GM19397 (cell line): Measurements from ENCODE around the gene DTX3L.
"Not testable (repeated sequence)": the region's sequence is repeated elsewhere in the genome, so short reads cannot be mapped to it uniquely, and the experiment has no call there.

ENCODE experiments used
- ATAC-seq: cut with Tn5 transposase; IDR thresholded peaks from one replicate; pipeline ENCODE4 v1.9.1; 2021; ENCODE audit warnings: mild to moderate bottlenecking, moderate library complexity; ENCODE audit not compliant: unreplicated experiment

DTX3L gene

DNA sequence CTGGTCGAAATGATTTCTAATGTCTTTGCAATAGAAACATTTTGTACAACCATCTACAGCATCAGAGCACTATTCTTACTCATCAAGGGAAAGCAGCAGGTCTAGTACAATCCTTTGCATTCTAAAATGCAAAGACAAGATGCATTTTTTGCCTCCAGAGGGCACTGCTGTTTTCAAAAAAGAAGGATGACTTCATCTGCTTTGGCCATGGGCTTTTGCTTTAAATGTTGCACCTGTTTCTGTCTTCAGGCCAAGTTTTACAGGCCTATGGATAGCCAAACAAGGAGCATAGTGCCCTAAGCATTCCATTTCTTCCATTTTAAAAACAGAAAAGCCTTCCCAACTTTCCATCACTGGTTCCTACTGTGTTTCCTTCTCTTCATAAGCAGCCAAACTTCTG lies 3.5 kb upstream of the DTX3L start:
- ATAC-seq = no peak

DNA sequence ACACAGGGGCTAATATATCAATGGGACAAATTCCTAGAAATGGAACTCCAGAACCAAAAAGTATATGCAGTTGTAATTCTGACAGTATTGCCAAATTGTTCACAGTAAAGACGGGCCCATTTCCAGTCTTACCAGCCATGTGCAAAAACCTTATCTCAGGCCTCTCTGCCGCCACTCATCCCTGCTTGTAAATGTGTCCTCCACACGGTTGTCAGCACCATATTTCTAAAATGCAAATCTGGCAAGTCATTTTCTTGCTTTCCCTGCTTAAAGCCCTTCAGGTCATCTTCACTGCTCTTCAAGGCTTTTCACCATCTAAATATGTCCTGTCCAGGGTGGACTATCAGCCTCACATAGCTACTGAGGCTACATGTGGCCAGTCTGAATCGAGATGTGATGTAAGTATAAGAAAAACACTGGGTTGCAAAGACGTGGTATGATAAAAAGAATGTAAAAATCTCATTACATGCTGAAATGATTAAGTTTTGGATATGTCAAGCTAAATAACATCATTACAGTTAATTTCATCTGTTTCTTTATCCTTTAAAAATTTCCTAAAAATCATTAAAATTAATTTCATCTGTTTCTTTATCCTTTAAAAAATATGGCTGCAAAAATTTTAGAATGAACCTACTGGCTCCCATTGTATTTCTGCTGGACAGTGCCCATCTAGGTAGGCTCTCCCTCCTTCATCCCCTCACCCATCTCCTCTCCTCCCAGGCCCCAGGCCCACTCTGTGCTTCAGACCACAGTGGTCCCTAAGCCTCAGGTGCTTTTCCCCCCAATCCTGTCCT lies 1.0 kb upstream of the DTX3L start:
- ATAC-seq = no peak

DNA sequence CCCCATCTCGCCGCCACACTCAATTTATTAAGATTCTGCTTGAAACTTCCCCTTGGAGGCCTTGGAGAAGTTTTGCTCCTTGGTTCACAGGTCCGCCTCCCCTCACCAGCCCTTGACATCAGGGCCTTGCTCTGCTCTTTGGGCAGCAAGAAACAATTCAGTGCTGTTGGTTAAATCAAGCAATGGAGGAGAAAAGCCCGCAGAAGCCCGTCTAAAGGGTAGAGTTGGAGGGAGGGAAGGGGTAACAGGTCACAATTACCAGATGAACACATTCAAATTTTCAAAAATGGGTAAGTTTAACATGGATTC lies 467 bp upstream of the DTX3L start:
- ATAC-seq = peak; percentile 20

DNA sequence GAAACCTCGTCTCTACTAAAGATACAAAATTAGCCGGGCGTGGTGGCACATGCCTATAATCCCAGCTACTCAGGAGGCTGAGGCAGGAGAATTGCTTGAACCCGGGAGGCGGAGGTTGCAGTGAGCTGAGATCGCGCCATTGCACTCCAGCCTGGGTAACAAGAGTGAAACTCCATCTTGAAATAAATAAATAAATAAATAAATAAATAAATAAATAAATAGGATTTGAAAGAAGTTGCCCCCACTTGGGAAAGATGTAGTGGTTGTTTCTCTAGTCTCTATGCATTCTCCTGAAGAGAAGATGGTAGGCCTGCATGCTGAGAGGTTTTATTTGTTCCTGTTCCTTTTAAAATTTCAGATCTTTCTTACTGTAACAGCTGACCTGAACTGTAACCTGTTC lies 4.0 kb downstream of the DTX3L start:
- ATAC-seq = not testable (repeated sequence)

DNA sequence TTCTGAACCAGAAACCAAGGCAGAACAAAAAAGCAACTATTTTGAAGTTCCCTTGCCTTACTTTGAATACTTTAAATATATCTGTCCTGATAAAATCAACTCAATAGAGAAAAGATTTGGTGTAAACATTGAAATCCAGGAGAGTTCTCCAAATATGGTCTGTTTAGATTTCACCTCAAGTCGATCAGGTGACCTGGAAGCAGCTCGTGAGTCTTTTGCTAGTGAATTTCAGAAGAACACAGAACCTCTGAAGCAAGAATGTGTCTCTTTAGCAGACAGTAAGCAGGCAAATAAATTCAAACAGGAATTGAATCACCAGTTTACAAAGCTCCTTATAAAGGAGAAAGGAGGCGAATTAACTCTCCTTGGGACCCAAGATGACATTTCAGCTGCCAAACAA lies 4.6 kb downstream of the DTX3L start:
- no peak for ATAC-seq

DNA sequence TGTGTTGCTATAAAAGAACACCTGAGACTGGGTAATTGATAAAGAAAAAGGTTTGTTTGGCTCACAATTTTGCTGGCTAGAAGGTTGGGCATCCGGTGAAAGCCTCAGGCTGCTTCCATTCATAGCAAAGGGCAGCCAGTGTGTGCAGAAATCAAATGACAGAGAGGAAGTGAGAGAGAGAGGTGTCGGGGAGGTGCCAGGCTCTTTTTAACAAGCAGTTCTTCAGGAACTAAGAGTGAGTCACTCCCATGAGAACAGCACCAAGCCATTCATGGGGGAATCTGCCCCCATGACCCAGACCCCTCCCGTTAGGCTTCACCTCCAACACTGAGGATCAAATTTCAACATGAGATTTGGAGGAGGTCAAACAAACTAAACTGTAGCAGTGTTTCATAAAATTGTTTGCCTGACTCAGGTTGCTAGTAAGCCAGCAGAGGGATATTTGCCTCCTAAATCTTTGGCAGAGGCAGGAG lies 8.8 kb downstream of the DTX3L start:
- ATAC-seq = no peak

DNA sequence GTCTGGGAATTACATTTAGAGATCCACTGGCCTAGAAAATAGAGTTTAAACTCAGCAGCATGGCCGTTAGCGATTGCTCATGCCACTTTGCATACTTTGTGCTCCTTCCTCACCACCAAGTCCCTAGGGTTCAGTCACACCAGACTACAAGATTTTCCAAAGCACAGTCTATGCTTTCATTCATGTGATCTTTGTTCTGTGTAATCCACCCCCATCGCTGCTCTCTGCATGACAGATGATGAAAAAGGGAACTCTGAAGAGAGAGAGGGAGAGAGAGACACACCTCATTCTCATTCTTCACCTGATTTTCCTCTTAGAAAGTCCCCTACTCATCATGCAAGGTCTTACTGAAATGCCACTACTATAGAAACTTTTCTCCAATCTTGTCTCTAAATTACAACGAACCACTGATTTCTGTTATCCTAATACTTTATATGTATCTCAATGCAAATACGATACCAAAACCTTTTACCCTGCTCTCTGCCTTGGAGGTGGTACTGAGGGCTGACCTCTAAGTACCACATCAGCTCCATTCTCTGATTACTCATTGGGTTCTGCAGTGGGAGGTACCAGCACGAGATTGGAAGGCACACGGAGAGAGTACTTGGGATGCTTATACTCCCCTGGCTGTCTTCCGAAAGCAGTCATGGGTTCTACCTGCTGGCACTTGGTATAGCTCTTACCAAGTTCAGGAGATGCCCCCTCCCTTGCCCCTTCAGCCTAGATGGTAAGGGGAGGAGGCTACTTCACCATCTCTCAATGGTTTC lies 12.2 kb downstream of the DTX3L start:
- peak; percentile 85 for ATAC-seq

DNA sequence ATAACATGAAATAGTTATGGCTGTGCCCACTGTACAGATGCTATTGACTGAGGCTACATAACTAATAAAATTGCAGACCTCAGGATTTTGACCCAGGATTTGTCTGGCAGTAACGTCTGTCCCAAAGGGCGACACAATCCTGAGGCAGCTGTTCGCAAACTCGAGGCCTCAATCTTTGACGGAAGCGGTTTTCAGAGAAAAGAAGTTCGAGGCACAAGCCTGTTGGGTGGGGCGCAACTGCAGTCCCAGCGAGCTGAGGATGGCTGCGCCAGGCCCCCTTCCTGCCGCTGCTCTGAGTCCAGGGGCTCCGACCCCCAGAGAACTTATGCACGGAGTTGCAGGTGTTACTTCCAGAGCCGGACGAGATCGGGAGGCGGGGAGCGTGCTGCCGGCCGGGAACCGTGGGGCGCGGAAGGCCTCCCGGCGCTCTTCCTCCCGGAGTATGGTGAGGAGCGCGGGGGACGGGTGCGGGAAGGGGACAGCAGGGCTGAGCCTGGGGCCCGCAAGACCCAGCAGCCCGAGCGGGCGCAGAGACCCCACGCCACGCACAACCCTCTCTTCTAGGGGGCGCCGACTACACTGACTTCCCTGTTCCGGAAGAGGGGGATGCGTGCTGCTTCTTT lies 13.4 kb downstream of the DTX3L start, which contains the start of gene PARP15:
PARP15 (plus strand) TSS at position 242 of the 623 bp plus-strand sequence; CDS start at position 260, 18 bp downstream.
- no peak for ATAC-seq

DNA sequence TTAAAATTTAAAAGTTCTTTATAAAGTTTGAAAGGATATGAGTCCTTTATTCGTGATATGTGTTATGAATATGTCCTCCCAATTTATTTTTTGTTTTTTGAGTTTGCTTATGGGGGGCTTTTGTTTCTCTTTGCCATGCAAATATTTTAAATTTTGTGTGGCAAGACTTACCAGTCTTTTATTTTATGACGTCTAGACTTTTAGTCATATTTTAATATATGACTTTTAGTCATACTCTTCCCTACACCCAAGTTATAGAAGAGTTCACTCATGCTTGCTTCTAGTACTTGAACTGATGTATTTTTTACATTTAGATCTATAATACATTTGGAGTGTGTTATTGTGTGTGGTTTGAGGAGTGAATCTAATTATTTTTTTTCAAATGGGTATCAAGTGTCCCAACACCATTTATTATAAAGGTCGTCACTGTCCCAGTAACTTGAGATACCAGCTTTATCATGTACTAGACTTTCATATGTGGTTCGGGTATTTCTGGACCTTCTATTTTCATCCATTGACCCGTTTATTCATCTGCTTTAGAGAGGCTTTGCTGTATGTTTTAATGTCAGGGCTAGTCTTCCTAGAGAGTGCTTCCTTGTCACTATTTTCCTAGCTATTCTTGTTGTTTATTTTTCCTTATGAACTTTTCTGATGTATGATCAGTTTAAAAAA lies 14.1 kb downstream of the DTX3L start:
- no peak for ATAC-seq

DNA sequence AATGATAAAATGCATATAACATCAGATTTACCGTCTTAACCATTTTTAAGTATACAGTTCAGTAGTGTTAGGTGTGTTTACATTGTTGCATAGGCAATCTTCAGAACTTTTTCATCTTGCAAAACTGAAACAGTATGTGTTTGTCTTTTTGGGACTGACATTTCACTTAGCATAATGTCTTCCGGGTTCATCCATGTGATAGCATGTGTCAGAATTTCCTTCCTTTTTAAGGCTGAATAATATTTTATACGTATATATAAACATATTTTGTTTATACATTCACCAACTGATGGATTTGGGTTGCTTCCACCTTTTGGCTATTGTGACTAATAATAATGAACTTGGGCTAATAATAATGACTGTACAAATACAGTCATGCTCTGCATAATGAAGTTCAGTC lies 16.3 kb downstream of the DTX3L start:
- ATAC-seq = no peak

DNA sequence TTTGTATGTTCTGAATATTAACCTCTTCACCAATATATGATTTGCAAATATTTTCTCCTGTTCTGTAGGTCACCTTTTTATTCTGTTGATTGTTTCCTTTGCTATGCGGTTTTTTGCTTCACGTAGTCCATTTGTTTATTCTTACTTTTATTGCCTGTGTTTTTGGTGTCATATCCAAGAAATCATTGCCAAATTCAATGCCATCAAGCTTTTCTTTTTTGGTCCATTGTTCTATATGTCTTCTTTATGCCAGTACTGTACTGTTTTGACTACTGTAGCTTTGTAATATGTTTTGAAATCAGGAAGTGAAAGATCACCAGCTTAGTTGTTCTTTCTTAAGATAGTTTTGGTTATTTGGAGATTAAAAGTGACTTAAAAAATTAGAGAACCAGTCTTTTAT lies 17.5 kb downstream of the DTX3L start:
- ATAC-seq = no peak

DNA sequence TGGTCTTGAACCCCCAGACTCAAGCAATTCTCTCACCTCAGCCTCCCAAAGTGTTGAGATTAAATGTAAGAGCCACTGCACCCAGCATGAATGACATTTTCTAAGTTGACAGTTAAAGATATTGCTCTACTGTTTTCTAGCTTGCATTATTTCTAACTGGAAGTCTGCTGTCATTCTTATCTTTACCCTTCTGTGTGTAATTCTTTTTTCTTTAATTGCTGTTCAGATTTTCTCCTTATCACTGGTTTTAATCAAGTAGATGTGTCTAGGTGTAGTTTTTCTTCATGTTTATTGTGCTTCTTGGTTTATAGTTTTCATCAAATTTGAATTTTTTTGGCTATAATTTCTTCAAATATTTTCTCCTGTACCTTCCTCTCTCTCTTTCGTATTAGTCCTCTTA lies 18.3 kb downstream of the DTX3L start:
- no peak for ATAC-seq

DNA sequence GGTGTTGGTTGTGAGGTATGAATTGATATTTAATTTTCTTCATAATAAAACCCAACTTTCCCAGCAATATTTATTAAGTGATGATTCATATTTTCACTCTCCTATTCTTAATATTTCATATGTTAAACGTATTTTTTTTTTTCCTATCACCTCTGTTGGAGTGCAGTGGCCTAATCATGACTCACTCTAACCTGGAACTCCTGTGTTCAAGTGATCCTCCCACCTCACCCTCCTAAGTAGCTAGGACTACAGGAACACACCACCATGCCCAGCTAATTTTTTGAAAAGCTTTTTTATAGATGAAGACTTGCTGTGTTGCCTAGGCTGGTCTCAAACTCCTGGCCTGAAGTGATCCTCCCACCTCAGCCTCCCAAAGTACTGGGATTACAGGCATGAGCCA lies 22.0 kb downstream of the DTX3L start:
- no peak for ATAC-seq

DNA sequence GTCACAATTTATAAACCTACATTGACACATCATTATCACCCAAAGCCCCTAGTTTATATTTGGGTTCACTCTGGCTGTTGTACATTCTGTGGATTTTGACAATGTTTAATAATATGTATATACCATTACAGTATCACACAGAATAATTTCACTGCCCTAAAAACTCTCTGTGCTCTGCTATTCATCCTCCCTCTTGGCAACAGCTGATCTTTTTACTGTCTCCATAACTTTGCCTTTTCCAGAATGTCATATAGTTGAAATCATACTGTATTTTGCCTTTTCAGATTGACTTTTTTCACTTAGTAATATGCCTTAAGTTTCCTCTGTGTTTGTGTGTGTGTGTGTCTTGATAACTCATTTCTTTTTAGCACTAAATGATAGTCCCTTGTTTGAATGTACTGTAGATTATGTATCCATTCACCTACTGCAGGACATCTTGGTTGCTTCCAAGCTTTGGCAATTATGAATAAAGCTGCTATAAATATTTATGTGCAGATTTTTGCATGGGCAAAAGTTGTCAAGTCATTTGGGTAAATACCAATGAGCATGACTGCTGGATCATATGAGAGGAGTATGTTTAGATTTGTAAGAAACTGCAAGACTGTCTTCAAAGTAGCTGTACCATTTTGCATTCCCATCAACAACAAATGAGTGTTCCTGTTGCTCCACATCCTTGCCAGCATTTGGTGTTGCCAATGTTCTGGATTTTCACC lies 22.8 kb downstream of the DTX3L start:
- ATAC-seq = no peak

DNA sequence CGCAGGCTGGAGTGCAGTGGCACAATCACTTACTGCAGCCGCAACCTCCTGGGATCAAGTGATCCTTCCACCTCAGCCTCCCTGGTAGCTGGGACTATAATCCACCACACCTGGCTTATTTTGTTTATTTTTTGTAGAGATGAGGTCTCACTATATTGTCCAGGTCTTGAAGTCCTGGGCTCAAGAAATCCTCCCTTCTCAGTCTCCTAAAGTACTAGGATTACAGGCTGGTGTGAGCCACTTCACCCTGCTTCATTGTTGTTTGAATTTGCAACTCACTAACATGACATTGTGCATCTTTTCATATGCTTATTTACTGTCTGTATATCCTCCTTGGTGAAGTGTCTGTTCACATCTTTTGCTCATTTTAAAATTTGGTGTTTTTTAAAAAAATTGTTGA lies 23.4 kb downstream of the DTX3L start:
- ATAC-seq = no peak

DNA sequence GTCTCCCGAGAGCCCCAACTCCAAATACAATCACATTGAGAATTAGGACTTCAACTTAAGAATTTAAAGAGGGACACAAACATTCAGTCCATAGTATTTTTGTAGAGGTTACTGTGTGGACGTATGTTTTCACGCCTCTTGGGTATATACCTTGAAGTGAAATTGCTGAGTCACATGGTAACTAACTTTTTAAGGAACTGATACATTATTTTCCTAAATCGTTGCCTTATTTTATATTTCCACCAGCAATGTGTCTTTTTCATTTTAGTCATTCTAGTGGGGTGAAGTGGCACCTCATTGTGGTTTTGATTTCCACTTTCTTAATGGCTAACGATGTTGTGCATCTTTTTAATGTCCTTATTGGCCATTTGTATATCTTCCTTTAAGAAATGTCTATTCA lies 25.2 kb downstream of the DTX3L start:
- no peak for ATAC-seq

DNA sequence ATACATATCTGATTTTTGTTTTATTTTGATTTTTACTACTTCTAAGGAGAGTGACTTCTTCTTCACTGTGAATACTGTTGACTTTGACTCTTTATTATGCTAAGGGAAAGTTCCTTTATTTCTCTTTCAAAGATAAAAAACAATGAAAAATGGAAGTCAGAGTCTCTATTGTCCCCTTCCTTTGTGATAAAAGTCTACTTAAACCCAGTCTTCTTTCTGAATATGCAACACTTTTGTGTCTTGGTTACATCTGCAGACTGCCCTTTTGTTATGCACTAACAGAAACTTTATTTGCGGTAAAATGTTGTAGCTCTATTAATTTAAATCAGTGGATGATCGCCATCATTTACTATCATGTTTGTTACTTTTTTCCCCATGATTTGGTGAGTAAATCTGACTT lies 26.5 kb downstream of the DTX3L start:
- no peak for ATAC-seq

DNA sequence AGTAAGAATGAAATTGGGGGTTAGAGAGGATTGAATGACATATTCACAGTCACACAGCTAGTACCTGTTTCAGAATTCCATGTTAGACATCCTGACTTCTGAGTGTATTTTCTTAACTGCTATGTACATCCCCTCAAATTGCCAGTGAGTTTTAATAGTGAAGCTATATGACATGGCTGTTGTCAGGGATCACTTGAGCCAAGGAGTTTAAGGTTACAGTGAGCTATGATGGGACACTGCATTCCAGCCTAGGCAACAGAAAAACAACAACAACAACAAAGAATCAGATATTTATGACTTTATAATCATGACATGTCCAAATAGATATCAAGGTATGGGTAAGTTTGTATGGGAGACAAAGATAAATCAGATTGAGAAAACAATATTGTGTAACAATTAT lies 29.9 kb downstream of the DTX3L start:
- ATAC-seq = no peak

DNA sequence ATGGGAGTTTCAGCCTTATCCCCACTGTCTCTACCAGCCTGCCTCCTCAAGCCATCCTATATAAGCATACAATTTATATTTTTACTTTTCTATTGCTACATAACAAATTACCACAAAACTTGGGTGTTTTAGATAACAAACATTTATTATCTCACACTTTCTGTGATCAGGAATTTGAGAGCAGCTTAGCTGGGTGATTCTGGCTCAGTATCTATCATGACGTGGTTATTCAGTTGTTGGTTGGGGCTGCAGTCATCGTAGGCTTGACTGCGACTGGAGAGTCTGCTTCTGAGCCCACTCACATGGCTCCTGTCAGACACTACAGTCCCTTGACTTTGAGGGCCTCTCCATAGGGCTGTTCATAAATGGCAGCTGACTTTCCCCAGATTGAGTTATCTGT lies 34.0 kb downstream of the DTX3L start:
- no peak for ATAC-seq

DNA sequence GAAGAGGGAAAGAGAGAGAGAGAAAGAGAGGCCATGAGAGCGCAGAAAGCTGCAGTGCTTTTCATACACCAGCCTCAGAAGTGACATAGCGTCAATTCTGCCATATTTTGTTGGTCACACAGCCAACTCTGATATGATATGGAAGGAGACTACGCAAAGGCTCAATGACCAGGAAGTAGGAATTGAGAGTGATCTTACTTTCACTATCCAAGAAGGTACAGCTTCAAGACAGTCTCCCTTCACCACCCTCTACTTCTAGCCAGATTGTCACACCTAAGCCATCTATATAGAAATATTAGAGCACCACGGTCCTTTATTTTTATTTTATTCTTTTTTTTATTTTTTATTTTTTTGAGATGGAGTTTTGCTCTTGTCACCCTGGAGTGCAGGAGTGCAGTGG lies 34.4 kb downstream of the DTX3L start:
- no peak for ATAC-seq
